H9 (cell line): ENCODE measurements around the gene SYT7. TPM values are rescaled to one million over a fixed set of nuclear protein-coding genes. Genes with fewer than 3 reads are reported as not detected.

ENCODE experiments used
- DNase-seq: peaks from one replicate; pipeline ENCODE4 v3.0.0-alpha.2; 2017
- H2AFZ ChIP-seq: one replicate; pipeline ENCODE4 v1.6.1; 2013; ENCODE audit warnings: mild to moderate bottlenecking, low read length, control low read depth, moderate library complexity
- H2AK5ac ChIP-seq: 2 replicates; pipeline ENCODE4 v1.6.1; 2013; ENCODE audit warnings: low read length, control low read depth, mixed read lengths; ENCODE audit not compliant: insufficient read length
- H2BK120ac ChIP-seq: one replicate; pipeline ENCODE4 v1.6.1; 2013; ENCODE audit warnings: low read depth, mild to moderate bottlenecking, low read length, control low read depth, inconsistent platforms; ENCODE audit not compliant: poor library complexity, severe bottlenecking
- H2BK12ac ChIP-seq: 2 replicates; pipeline ENCODE4 v1.6.1; 2013; ENCODE audit warnings: low read length, control low read depth, mixed read lengths, low read depth; ENCODE audit not compliant: insufficient read length
- H2BK15ac ChIP-seq: 2 replicates; pipeline ENCODE4 v1.6.1; 2013; ENCODE audit warnings: low read depth, low read length, control low read depth
- H2BK20ac ChIP-seq: one replicate; pipeline ENCODE4 v1.6.1; 2013; ENCODE audit warnings: low read depth, mild to moderate bottlenecking, low read length, control low read depth, inconsistent platforms; ENCODE audit not compliant: poor library complexity, severe bottlenecking
- H2BK5ac ChIP-seq: 2 replicates; pipeline ENCODE4 v1.6.1; 2013; ENCODE audit warnings: low read length, control low read depth, mixed read lengths; ENCODE audit not compliant: insufficient read length
- H3K14ac ChIP-seq: 2 replicates; pipeline ENCODE4 v1.6.1; 2013; ENCODE audit warnings: low read length, control low read depth; ENCODE audit not compliant: insufficient read depth
- H3K18ac ChIP-seq: 2 replicates; pipeline ENCODE4 v1.6.1; 2013; ENCODE audit warnings: low read depth, mild to moderate bottlenecking, mixed read lengths, low read length, control low read depth; ENCODE audit not compliant: insufficient read length
- H3K23ac ChIP-seq: 2 replicates; pipeline ENCODE4 v1.6.1; 2013; ENCODE audit warnings: low read length, control low read depth, mixed read lengths, low read depth; ENCODE audit not compliant: insufficient read length
- H3K23me2 ChIP-seq: 2 replicates; pipeline ENCODE4 v1.6.1; 2013; ENCODE audit warnings: low read depth, mild to moderate bottlenecking, mixed read lengths, low read length, control low read depth; ENCODE audit not compliant: insufficient read length, poor library complexity, severe bottlenecking
- H3K27ac ChIP-seq: 2 replicates; pipeline ENCODE4 v1.5.1; 2013; ENCODE audit warnings: low read length, control low read depth, mixed read lengths, low read depth; ENCODE audit not compliant: insufficient read length
- H3K27me3 ChIP-seq: 2 replicates; pipeline ENCODE4 v1.6.1; 2013; ENCODE audit warnings: low read length, control low read depth, inconsistent platforms; ENCODE audit not compliant: insufficient read depth
- H3K4ac ChIP-seq: 2 replicates; pipeline ENCODE4 v1.6.1; 2013; ENCODE audit warnings: low read depth, mild to moderate bottlenecking, control low read depth, inconsistent platforms, low read length, moderate library complexity
- H3K4me1 ChIP-seq: 2 replicates; pipeline ENCODE4 v1.6.1; 2013; ENCODE audit warnings: low read length, control low read depth, inconsistent platforms; ENCODE audit not compliant: insufficient read depth
- H3K4me2 ChIP-seq: 2 replicates; pipeline ENCODE4 v1.6.1; 2013; ENCODE audit warnings: low read length, control low read depth, mixed read lengths; ENCODE audit not compliant: insufficient read length, insufficient read depth
- H3K56ac ChIP-seq: 2 replicates; pipeline ENCODE4 v1.6.1; 2013; ENCODE audit warnings: low read depth, mild to moderate bottlenecking, mixed read lengths, low read length, control low read depth; ENCODE audit not compliant: insufficient read length
- H3K79me1 ChIP-seq: 2 replicates; pipeline ENCODE4 v1.6.1; 2013; ENCODE audit warnings: low read depth, mild to moderate bottlenecking, moderate library complexity, low read length, control low read depth, inconsistent platforms; ENCODE audit not compliant: insufficient read depth, poor library complexity, severe bottlenecking
- H3K79me2 ChIP-seq: 2 replicates; pipeline ENCODE4 v1.6.1; 2013; ENCODE audit warnings: low read length, control low read depth, inconsistent platforms; ENCODE audit not compliant: insufficient read depth
- H3K9ac ChIP-seq: 2 replicates; pipeline ENCODE4 v1.6.1; 2013; ENCODE audit warnings: low read length, control low read depth, mixed read lengths; ENCODE audit not compliant: insufficient read length; ENCODE audit errors: extremely low read depth
- H3K9me3 ChIP-seq: one replicate; pipeline ENCODE4 v1.6.1; 2013; ENCODE audit warnings: low read depth, low read length, inconsistent platforms; ENCODE audit not compliant: control insufficient read depth
- H3T11ph ChIP-seq: one replicate; pipeline ENCODE4 v1.6.1; 2013; ENCODE audit warnings: mild to moderate bottlenecking, low read length, control low read depth, inconsistent platforms
- H4K20me1 ChIP-seq: one replicate; pipeline ENCODE4 v1.6.1; 2013; ENCODE audit not compliant: control insufficient read depth, insufficient read length, insufficient read depth
- H4K5ac ChIP-seq: 2 replicates; pipeline ENCODE4 v1.6.1; 2013; ENCODE audit warnings: low read depth, mild to moderate bottlenecking, mixed read lengths, low read length, control low read depth; ENCODE audit not compliant: insufficient read length
- H4K8ac ChIP-seq: replicated peaks from 2 replicates; pipeline ENCODE4 v1.6.1; 2013; ENCODE audit warnings: low read length, control low read depth, mixed read lengths, low read depth; ENCODE audit not compliant: insufficient read length
- H4K91ac ChIP-seq: 2 replicates; pipeline ENCODE4 v1.6.1; 2013; ENCODE audit warnings: low read depth, mild to moderate bottlenecking, moderate library complexity, mixed read lengths, low read length, control low read depth; ENCODE audit not compliant: insufficient read length
- H3K27ac Mint-ChIP-seq, 3 experiments: 2 replicates in 2 of 3; 3 replicates in 1 of 3; pipeline ENCODE4 v1.8.0; 2020 to 2021; ENCODE audit warnings: mixed read lengths in 3 of 3, mild to moderate bottlenecking in 1 of 3, moderate library complexity in 1 of 3
- H3K27me3 Mint-ChIP-seq: 2 replicates; pipeline ENCODE4 v1.8.0; 2021; ENCODE audit warnings: low read depth, mild to moderate bottlenecking, moderate library complexity, mixed read lengths
- H3K36me3 Mint-ChIP-seq, 3 experiments: 2 replicates in 2 of 3; 3 replicates in 1 of 3; pipeline ENCODE4 v1.8.0; 2020 to 2021; ENCODE audit warnings: low read depth in 3 of 3, mixed read lengths in 3 of 3; ENCODE audit not compliant: insufficient read depth in 1 of 3
- H3K4me1 Mint-ChIP-seq, 2 experiments: 2 replicates each; pipeline ENCODE4 v1.8.0; 2020; ENCODE audit warnings: mixed read lengths in 2 of 2
- H3K4me3 Mint-ChIP-seq, 2 experiments: 2 replicates in 1 of 2; 3 replicates in 1 of 2; pipeline ENCODE4 v1.8.0; 2020 to 2021; ENCODE audit warnings: mild to moderate bottlenecking in 2 of 2, mixed read lengths in 2 of 2, moderate library complexity in 1 of 2
- H3K9me3 Mint-ChIP-seq, 2 experiments: 2 replicates in 1 of 2; 3 replicates in 1 of 2; pipeline ENCODE4 v1.8.0; 2020; ENCODE audit warnings: mild to moderate bottlenecking in 2 of 2, mixed read lengths in 2 of 2, moderate library complexity in 1 of 2
- WGBS: extraction: QIAGEN DNeasy Blood & Tissue Kit; methylation state at CpG from one replicate; pipeline ENCODE4 v1.1.7; 2013; ENCODE audit warnings: missing lambda C conversion rate, low lambda C conversion rate, mixed read lengths; ENCODE audit not compliant: insufficient read length; ENCODE audit errors: extremely low coverage; 5-methylcytosine and 5-hydroxymethylcytosine counted together
- total RNA-seq: library from RNA; stranded (reverse); gene quantifications from 2 replicates; pipeline ENCODE4 v1.2.1, GENCODE V29; 2021
- TF ChIP-seq, protein P1 (sequence below): fragments of 200-600 bp; sonication (generic); conservative IDR thresholded peaks from 3 replicates; pipeline ENCODE4 v1.8.0; 2021; ENCODE audit warnings: antibody characterized with exemption, mild to moderate bottlenecking

The SYT7 gene
- total RNA-seq, 1 experiment from 2014 or later: 8.8 TPM

DNA sequence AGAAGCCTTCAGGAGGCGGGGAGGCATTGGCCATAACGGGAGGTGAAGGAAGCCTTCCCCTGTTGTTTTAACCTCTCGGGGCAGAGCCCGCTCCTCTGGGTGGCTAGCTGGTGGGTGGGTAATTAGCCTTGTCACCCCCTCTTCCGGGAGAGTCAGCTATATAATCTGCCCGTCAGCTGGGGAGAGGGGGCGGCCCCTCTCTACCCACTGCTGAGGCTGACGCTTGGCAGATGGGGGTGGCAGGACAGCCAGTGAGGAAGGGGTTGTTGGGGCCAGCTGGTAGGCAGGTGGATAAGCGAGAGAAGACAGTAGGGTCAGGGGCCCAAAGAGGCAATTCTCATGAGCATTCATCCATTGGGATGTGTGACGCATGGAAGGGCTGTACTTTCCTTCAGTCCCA, 33.0 kb upstream of the SYT7 start:
- Histone ChIP-seq H3K4me1 (peaks cover 2% of the 10 kb centered on the region; the same call in 1 of the 2 replicates), H2BK15ac (no peak overlapping the region; the same call in 1 of the 2 replicates), H2AFZ (no peak overlapping the region), H3K4ac (no peak overlapping the region), H2BK5ac (no peak overlapping the region), H3T11ph (no peak overlapping the region), H3K56ac (no peak overlapping the region), H2BK20ac (no peak overlapping the region), H4K91ac (no peak overlapping the region), H3K18ac (peak overlapping the region; percentile 18), H4K20me1 (no peaks in the 10 kb centered on the region), H2BK12ac (no peak overlapping the region), H3K79me2 (no peaks in the 10 kb centered on the region), H2BK120ac (no peak overlapping the region), H3K79me1 (no peaks in the 10 kb centered on the region), H3K27me3 (no peaks in the 10 kb centered on the region), H3K23me2 (no peaks in the 10 kb centered on the region), H3K9ac (no peak overlapping the region), H2AK5ac (no peak overlapping the region), H3K9me3 (no peaks in the 10 kb centered on the region), H3K27ac (no peak overlapping the region), H4K5ac (no peak overlapping the region), H3K14ac (no peak overlapping the region; the same call in 1 of the 2 replicates), H3K23ac (no peak overlapping the region), H3K4me2 (no peak overlapping the region), H4K8ac (no peak overlapping the region)
- H3K9me3 Mint-ChIP-seq: no peaks in the 10 kb centered on the region; a peak in 1 of 5 replicates
- peak overlapping the region in 1 of 3 experiments; percentile 74; a peak in 1 of 7 replicates for H3K27ac Mint-ChIP-seq
- TF ChIP-seq, protein P1, sequence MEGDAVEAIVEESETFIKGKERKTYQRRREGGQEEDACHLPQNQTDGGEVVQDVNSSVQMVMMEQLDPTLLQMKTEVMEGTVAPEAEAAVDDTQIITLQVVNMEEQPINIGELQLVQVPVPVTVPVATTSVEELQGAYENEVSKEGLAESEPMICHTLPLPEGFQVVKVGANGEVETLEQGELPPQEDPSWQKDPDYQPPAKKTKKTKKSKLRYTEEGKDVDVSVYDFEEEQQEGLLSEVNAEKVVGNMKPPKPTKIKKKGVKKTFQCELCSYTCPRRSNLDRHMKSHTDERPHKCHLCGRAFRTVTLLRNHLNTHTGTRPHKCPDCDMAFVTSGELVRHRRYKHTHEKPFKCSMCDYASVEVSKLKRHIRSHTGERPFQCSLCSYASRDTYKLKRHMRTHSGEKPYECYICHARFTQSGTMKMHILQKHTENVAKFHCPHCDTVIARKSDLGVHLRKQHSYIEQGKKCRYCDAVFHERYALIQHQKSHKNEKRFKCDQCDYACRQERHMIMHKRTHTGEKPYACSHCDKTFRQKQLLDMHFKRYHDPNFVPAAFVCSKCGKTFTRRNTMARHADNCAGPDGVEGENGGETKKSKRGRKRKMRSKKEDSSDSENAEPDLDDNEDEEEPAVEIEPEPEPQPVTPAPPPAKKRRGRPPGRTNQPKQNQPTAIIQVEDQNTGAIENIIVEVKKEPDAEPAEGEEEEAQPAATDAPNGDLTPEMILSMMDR: no peak
- H3K4me3 Mint-ChIP-seq: no peak overlapping the region
- DNase-seq: no peak
- peaks cover 5% of the 10 kb centered on the region for H3K27me3 Mint-ChIP-seq
- WGBS: no CpG with 5 or more reads among the region's 10 CpGs
- H3K4me1 Mint-ChIP-seq: peaks cover 25 to 26% of the 10 kb centered on the region in 2 experiments
- H3K36me3 Mint-ChIP-seq: peaks cover 0 to 5% (median 0%) of the 10 kb centered on the region in 3 experiments; a peak in 1 of 7 replicates
